CD4-positive, alpha-beta T cell treated with Interleukin-17A for 1 hour (primary cell): ENCODE results near the gene SAYSD1.

Experiments used
- DNase-seq: peaks from one replicate; pipeline ENCODE4 v3.0.0-alpha.2; 2020

Gene SAYSD1

DNA sequence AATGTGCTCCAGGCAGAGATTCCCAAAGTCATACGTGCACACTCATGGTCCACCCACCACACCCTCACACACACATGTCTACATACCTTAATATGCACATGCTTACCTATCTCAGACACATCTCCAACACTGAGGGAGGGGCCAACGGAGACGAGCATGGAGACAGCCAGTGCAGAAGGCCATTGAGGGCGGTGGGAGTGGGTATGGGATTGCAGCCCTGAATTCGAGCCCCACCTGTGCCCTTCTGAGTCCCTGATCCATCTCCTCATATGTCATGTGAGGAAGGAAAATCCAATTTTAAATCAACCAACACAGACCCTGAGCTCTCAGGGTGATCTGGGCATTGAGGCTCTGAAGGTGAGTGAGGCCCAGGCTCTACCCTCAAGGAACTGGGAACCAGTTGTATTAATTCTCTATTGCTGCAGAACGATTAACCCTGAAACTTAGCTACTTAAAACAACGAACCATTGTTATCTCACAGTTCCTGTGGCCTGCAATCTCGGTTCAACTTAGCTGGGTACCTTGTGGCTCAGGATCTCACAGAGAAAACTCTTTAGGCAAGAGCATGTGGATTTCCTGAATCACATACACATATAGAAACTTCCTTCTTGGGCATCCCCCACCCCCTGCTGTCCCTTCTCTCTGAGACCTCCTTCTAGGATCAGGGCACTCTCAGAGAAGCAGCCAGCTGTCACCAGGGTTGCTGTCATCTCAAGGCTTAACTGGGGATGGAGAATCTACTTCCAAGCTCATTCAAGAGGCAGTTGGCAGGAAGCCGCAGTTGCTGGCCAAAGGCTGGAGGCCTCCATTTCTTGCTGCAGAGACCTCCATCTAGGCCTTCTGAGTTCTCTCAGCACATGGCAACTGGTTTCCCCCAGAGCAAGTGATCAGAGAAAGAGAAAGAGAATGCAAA lies 38.1 kb downstream of the SAYSD1 start:
- DNase-seq = no peak

DNA sequence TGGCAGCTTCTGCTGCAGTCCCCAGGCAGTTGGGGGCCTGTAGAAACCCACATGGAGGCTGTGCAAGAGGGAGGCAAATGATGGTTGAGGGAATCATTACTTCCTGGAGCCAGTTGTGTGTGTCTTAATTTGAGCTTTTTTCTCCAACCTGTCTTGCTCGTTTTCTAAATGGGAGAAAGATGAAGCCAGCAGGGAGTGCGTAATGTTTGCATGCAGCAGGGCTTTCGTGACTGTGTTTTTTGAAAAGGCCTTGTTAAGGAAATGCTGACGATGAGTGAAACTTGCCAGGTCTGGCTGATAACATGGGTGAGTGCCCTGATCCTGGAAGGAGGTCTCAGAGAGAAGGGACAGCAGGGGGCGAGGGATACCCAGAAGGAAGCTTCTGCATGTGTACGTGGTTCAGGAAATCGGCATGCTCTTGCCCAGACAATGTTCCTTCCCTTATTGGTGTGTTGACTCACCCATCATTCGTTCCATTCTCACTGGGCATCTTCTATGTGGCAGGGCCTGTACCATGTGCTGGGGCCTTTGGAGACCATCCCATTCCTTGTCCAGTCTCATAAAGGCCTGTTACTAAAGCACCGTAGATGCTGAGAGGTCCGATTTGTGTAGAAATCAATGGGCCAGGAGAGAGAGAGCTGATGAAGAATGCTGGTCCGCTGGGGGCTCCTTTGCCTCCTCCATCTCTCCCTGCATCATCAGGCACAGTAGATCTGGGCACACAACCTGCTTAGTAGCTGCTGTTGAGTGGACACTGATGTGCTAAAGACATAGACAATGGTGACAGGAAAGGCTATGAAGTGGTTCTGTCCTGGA lies 39.0 kb downstream of the SAYSD1 start:
- DNase-seq = no peak

DNA sequence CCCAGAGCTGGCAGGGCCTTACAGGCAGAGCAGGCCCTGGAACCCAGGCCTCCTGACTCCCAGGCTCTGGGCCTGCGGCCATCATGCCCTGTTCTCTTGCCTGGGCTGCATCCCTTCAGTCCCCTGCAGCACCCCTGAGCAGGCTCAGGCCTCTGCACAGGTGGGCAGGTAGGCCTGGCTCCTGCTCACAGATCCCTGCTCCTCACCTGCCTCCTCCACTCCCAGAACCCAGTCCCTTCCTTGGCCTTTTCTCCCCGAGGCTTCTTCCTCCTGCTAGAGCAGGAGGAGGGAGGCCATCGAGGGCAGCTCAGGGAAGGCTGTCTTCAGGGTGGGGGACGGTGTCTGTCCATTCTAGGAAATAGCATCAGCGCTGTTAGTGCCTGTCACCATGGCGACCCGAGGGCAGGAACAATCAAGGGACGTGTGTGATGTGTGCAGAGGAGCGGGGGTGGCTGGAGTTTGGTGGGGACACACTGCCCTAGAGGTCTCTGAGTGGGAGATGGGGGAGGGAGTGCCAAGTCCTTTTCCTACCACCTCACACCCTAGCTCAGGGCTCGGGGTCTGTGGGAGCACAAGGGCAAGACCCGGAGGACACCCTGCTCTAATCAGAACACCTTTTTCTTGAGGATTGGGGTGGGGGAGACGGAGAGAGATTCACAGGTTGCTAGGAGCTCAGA lies 39.8 kb downstream of the SAYSD1 start:
- DNase-seq = no peak

DNA sequence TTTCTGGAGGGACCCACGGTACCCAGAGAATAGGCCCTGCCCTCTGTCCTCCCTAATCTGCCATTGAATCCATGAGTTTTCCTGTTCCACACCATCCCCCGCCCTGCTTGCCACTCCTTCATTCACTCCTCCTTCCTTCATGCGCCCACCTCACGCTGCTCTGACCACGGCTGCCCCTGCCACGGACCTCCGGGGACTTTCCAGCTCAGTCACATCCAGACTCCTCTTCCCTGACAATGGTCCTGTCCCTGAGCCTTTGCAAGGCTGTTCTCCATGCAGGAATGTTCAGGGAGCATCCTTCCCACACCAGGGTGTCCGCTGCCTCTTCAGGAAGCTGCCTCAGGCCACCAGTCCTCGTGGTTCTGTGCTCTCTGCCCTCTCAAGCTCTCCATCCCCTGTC lies 40.5 kb downstream of the SAYSD1 start:
- DNase-seq = no peak

DNA sequence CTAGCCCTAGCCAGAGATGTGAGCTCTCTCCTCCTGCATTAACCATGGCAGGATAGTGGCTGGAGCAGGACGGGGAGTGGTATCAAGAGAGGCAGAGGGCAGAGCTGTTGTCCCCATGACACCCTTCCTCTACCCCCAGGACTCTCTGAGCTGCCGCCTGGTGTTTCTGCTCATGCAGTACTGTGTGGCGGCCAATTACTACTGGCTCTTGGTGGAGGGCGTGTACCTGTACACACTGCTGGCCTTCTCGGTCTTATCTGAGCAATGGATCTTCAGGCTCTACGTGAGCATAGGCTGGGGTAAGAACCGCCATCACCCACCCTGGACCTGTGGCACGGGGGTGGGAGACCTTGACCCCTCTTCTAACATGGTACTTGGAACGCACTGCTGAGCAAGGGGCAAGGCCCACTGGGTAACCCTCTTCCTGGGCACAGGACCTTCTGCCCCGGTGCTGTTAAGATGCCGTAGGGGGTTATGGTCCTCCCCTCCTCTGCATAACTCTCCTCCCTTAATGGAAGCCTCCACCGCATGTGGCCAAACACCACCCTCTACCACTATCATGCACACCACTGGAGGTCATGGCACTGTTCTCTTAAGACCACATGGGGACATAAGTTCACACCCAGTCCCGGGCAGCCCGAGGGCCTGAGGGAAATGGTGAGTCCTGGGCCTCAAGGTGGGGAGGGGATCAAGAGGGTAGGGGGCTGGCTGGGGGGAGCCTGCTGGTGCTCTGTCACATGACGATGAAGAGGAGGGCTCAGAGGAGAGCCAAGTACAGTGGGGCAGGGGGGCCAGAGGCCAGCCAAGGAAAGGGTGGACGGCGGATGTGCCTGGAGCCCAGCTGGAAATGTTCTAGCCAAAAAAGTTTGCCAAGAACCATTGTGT lies 41.3 kb downstream of the SAYSD1 start:
- DNase-seq = no peak

DNA sequence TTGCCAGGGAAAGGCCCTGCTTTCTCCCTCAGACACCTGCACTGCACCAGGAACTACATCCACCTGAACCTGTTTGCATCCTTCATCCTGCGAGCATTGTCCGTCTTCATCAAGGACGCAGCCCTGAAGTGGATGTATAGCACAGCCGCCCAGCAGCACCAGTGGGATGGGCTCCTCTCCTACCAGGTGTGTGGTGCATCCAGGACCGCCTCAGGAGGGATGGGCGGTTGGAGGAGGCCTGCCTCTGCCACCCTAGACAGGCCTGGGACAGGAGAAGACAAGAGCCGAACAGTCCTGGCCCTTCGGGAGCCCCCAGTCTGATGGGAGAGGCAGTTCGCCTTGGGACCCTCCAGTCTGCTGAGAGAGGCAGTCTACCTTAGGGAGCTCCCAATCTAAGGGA lies 42.2 kb downstream of the SAYSD1 start:
- DNase-seq = no peak

DNA sequence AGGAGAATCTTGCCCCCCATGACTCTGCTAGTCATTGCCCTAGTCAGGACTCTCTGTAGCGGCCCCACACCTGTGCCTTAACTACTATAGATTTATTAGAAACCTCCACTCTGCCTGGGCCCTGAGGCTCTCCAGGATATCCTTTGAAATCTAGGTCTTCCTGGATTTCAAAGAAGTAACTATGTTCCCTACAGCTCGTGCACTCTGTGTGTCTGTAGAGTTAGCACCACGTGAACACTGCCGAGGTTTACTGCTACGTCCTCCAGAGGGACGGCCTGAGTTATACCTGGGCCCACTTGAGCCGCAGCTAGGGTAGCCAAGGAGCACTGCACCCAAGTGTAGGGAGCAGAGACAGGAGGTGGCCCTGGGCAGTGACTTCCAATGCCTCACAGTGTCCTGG lies 46.6 kb downstream of the SAYSD1 start:
- DNase-seq = no peak

DNA sequence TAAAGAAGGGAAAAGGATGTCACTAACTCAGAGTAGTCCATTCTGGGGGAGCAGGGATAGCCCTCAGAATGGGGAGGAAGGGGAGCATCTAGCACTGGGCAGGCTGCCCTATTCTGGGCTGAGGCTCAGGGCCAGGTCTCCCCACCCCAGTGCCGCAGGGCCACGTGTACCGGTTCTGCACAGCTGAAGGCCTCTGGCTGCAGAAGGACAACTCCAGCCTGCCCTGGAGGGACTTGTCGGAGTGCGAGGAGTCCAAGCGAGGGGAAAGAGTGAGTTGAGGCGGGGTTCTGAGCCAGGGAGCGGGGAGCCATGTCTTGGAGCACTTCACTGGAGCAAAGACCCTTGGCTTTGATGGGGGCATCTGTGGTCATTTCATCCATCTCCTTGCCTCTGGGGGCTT lies 49.4 kb downstream of the SAYSD1 start:
- DNase-seq = no peak

DNA sequence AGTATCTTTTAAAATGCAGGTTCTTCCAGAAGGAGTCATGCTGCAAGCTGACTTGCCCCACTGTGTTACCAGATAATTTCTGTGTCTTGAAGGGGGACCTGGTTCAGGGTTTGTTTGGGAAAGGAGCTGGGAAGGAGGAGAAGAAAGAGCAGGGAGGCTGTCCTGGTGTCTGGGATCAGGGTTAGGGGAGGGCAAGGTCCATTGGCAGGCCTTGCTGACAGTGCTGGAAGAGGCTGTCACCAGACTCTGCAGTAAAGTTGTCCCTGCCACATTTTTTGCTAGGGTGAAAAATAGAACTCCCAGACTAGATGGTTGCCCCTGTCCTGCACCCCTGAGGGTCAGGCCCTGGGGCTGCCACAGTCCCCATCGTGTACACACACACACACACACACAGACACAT lies 51.5 kb downstream of the SAYSD1 start:
- no peak for DNase-seq

DNA sequence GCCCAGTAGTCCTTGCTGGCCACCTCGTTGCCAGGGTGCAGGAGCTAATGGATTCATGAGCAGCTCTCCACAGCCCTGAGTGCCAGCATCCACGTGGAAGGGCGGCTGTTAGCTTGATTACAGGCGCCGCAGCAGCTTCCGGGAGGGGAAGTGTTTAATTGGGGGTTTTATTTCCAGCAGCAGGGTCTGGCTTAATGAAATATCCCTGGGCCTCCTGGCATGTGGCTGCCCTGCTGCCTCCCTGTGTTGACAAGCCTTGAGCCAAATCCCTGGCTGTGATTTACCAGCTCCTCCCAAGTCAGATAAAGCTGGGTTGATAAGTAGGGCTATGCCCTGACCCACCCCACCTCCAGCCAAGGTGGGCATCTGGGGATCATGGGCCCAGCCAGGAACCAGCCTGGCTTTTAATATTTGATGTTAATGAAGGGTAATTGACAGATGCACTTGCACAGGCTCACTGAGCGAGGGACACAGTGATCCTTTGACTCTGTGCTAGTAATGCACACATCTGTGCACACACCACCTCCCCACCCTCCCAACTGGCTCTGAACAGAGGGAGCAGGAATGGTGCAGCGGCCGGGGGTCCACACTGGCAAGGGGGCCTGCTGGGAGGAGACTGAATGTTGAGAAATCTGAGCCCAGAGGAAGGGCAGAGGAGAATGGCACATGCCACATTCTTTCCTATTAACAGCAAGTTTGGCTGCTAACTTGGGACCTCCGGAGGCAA lies 52.8 kb downstream of the SAYSD1 start:
- DNase-seq = no peak

DNA sequence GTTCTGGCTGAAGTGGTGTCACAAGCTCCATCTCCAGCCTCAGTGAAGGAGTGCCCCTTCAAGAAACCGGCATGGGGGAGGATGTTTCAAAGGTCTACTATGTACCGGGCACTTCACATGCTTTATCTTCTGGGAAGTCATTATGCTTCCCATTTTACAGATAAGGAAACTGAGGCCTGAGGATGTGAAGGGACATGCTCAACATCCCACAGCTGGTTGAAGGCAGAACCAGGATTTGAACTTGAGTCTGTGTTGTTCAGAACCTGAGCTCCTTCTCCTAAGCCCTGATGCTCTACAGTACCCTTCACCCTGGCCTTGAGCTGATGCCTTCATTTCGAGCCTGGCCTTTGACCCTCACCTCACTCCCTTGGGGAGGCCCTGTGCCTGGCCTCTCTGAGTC lies 53.4 kb downstream of the SAYSD1 start:
- no peak for DNase-seq

DNA sequence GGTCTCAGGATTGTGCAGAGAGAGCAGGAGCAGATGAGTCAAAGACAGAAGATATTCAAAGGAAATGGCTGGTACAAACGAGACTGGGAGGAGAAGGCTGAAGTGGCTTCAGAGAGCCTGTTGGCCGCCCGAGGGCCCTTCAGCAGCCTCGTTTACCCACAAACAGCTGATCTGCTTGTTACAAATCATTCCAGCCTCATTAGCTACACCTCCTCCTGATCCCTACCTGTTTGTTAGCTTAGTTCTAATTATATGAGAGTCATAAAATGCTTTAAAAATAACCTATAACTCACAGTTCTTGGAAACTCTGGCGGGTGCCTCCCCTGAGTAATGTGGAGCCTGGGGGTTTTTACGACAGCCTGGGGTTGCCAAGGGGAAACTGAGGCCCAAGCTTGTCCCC lies 53.8 kb downstream of the SAYSD1 start:
- DNase-seq = no peak

DNA sequence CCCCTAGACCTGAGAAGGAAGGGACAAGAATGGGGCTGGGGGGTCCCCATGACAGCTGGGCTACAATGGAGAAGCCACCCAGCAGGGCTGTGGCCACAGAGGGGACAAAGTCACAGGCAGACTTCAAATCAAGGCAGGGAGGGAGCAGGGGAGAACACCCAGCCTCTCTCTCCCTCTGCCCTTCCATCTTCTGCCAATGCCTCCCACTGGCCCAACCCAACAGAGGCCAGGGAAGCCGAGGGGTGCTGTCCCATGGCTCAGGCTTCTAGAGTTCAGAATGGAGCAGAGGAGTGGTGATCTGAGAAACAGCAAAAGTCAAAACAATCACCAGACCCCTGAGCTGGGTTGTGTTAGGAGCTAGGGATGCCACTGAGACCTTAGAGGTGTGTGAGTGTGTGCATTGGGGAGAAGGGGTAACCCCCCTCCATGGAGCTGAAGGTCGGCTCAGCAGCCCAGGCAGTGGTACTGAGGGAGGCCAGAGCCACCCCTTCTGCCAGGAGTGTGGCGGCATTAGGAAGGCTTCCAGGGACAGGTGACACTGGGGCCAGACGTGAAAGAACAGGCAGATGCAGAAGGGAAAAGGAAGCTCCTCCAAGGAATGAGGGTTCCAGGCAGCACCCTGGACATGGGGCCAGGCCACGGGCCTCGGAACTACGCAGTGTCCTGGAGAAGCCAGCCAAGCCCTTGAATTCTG lies 54.4 kb downstream of the SAYSD1 start:
- no peak for DNase-seq

DNA sequence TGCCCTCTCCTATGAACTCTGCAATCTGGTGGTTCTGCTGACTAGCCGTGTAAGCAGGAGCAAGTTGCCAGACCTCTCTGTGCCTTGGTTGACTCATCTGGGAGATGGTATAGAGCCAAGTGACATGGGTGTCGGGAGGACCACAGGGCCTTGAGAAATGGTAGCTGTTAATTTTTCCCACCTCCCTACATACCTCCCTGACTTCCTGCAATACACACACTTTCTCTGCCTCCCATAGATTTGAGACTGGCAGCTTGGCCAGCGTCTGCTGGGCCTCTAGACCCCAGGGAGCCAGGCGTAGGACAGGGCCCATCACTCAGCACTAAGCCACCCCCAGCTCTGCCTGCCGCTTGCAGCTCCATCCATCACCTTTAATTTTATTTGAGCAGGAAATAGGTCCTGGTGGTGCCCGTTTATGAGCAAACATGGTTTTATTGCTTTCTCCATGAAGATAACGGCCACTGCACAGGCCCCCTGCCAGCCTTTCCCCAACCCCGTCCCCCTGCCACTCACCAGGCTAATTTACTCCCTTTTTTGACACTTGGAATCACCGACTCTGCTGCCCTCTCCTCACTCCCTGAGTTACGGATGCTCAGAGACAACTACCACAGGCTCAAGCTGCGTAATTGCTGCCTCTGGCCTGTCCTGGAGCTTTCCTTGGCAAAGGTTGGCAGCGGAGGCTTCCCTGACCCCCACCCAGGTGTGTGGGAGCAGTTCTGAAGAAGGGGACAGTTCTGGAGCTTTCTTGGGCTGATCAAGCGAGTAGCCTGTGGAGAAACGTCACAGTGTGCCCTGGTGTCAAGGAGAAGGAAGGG lies 55.3 kb downstream of the SAYSD1 start:
- no peak for DNase-seq

DNA sequence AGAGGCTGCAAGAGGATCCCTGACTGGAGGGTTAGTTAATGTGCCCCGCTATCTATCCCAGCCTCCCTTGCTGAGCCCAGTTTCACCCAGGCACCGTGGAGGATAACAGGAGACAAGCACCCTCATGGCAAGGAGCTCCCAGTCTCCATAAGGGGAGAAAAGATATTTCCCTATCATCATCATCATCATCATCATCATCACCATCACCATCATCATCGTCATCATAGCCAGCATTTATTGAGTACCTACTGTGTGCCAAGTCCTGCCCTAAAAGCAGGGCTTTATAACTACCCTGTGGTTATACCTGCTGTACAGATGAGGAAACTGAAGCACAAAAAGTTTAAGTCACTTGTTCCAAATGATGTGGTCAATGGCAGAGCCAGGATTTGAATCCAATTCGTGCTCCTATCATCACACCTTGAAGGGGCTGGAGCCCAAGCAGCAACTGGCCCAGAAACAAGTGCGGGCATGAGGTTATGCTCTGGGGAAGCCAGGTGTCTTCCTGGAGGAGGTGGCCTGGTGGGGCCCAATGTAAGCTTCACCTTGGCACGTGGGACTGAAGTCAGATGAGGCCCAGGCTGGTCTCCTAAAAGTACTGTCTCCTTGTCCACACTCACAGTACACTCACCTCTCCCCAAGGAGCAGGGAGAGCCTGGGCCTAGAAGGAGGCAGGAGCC lies 56.4 kb downstream of the SAYSD1 start:
- DNase-seq = no peak

DNA sequence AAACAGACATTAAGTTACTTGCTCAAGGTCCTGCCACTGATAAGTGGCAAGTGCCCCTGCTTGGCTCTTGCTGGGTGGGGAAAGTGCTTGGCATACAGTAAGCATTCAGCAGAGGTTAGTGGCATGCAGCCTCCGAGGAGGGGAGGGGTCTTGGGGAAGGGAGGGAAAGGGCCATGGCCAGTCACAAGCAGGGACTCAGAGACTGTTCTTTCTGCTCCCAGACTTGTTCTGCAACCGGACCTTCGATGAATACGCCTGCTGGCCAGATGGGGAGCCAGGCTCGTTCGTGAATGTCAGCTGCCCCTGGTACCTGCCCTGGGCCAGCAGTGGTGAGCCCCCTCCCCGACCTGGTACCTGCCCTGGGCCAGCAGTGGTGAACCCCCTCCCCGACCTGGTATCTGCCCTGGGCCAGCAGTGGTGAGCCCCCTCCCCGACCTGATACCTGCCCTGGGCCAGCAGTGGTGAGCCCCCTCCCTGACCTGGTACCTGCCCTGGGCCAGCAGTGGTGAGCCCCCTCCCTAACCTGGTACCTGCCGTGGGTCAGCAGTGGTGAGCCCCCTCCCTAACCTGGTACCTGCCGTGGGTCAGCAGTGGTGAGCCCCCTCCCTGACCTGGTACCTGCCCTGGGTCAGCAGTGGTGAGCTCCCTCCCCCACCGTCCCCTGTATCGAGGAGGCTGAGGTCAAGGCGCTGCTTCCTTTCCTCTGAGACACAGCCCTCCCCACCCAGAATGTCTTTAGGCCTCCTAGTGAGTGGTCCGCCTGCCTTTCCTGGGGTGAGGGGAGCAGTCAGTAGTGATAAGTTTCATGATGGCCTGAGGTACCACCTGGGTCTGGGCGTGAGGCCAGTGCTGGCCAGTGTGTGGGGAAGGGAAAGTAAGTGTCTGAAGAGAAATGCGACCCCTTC lies 57.5 kb downstream of the SAYSD1 start:
- no peak for DNase-seq

DNA sequence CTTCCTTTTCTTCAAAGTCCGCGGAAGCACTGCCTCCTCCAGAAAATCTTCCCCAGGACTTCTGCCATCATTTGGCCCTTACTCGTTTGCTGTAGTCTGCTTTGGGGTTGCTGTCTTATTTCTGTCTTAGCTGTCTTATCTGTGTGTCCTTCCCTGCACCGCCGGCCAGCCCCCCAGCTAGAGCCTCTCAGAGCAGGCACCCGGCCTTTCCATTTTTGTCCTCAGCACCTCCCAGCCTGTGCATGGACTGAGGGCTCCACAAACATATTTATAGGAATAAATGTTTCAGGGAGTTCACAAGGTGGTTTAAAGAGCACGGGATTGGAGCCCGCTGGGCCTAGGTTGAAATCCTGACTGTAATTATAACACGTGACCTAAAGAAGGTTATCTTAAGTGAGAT lies 58.3 kb downstream of the SAYSD1 start:
- no peak for DNase-seq

DNA sequence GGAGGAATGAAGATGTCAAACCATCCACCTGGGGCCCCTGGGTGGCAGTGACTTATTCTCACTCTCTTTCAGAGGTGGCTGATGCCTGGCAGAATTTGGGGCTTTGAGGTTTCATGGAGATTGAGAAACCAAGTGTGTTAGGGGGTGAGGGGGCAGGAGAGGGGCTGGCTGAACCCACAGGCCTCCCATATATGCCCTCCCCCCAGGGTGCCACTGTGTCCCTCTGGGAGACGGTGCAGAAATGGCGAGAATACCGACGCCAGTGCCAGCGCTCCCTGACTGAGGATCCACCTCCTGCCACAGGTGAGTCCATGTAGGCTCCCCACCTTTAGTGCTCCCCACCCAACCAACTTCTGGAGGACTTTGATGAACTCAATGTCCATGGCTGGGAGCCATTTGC lies 58.8 kb downstream of the SAYSD1 start:
- DNase-seq = no peak

DNA sequence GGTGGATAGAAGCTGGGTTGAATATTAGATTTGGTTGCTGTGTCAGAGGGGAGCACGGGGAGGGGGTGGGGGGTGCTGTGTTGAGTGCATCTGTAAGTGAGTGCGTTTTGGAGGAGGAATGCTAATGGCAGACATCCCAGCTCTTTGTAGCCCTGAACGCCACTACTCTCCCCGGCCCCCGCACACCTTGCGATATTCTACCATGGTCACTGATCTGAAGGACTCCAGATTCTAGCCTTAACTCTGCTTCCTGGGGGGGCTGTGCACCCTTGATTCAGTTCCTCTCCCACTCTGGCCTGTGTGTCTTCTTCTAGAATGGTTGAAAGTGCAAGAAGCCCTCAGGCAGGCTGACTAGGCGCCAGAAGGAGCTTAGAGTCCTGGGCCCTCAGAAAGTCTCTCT lies 59.3 kb downstream of the SAYSD1 start:
- no peak for DNase-seq
